ENCODE results near the gene DAPK2. TPM values are rescaled to one million over a fixed set of nuclear protein-coding genes. Genes with fewer than 3 reads are reported as not detected.
A peak's percentile ranks its signal among the peaks of the same experiment; 100 is the strongest.
"Not testable (repeated sequence)": the region's sequence is repeated elsewhere in the genome, so short reads cannot be mapped to it uniquely, and the experiment has no call there.

Gene DAPK2
- total RNA-seq, 4 donors from 2014 or later, result 13.1 to 30.8 (median 26.4) TPM

DNA sequence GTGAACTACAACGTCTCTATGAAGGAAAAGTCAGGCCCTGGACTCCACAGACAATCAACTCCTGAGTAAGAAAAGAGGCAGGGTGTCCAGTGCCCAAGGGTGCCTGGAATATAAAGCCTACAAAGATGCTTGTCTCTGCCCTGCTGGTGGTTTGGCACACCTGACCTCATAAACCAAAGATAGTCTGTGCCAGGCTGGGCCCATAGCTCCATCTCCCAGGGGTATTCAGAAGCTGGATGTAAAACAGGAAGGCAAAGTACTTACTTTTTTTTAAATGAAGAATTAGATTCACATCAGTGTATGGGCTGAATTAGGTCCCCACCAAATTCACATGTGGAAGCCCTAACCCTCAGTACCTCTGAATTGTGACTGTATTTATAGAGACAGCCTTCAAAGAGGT, 146.0 kb downstream of the DAPK2 start:
- WGBS, result 91% methylated on average over 1 of the region's 1 CpG
- Histone ChIP-seq H3K27ac (no peak overlapping the region), H3K36me3 (no peaks in the 10 kb centered on the region), H3K4me1 (peaks cover 24% of the 10 kb centered on the region), H3K9me3 (no peaks in the 10 kb centered on the region), H3K27me3 (no peaks in the 10 kb centered on the region), H3K4me3 (no peak overlapping the region)
- TF ChIP-seq EP300 (IDR thresholded peaks at IDR 0.05), result no peak
- no peak for TF ChIP-seq POLR2AphosphoS5 (IDR thresholded peaks at IDR 0.05)
- no peak for TF ChIP-seq POLR2A (IDR thresholded peaks at IDR 0.05)
- TF ChIP-seq, protein P1, sequence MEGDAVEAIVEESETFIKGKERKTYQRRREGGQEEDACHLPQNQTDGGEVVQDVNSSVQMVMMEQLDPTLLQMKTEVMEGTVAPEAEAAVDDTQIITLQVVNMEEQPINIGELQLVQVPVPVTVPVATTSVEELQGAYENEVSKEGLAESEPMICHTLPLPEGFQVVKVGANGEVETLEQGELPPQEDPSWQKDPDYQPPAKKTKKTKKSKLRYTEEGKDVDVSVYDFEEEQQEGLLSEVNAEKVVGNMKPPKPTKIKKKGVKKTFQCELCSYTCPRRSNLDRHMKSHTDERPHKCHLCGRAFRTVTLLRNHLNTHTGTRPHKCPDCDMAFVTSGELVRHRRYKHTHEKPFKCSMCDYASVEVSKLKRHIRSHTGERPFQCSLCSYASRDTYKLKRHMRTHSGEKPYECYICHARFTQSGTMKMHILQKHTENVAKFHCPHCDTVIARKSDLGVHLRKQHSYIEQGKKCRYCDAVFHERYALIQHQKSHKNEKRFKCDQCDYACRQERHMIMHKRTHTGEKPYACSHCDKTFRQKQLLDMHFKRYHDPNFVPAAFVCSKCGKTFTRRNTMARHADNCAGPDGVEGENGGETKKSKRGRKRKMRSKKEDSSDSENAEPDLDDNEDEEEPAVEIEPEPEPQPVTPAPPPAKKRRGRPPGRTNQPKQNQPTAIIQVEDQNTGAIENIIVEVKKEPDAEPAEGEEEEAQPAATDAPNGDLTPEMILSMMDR (IDR thresholded peaks at IDR 0.05), result no peak
- no peak for DNase-seq (ENCODE audit: low spot score in 2 of 2)

DNA sequence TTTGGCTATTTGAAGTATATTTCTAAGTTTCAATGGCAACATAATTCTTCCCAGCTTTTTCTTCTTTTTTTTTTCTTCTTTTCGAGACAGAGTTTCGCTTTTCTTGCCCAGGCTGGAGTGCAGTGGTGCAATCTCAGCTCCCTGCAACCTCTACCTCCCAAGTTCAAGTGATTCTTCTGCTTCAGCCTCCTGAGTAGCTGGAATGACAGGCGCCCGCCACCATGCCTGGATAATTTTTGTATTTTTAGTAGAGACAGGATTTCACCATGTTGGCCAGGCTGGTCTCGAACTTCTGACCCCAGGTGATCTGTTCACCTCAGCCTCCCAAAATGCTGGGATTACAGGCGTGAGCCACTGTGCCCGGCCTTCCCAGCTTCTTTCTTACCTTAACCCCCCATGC, 146.7 kb downstream of the DAPK2 start:
- not testable (repeated sequence) for H3K4me3 ChIP-seq; H3K36me3 ChIP-seq; H3K9me3 ChIP-seq; H3K27me3 ChIP-seq; DNase-seq (ENCODE audit: low spot score in 2 of 2); H3K27ac ChIP-seq
- H3K4me1 ChIP-seq, result peaks cover 24% of the 10 kb centered on the region
- WGBS, result 86% methylated on average over 7 of the region's 7 CpGs

DNA sequence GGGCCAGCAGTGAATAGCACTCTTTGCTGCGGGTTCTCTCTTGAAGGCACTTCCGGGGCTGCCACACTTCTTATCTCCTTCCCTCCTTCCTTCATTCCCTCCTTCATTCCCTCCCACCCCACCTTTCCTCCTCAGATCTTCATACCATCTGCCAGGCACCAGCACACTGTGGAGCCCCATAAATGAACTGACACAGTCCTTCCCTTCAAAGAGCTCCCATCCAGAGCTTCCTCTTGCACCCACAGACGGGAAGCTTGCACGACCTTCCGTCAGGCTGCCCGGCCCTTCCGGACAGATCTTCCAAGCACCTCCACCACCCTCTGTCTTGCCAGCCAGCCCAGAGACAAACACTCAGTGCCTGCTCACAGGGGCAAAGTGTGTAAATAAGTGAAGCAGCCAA, 147.1 kb downstream of the DAPK2 start:
- TF ChIP-seq EP300 (IDR thresholded peaks at IDR 0.05) (no peak), POLR2A (IDR thresholded peaks at IDR 0.05) (no peak), POLR2AphosphoS5 (IDR thresholded peaks at IDR 0.05) (no peak)
- TF ChIP-seq, protein P1 (IDR thresholded peaks at IDR 0.05), result no peak

DNA sequence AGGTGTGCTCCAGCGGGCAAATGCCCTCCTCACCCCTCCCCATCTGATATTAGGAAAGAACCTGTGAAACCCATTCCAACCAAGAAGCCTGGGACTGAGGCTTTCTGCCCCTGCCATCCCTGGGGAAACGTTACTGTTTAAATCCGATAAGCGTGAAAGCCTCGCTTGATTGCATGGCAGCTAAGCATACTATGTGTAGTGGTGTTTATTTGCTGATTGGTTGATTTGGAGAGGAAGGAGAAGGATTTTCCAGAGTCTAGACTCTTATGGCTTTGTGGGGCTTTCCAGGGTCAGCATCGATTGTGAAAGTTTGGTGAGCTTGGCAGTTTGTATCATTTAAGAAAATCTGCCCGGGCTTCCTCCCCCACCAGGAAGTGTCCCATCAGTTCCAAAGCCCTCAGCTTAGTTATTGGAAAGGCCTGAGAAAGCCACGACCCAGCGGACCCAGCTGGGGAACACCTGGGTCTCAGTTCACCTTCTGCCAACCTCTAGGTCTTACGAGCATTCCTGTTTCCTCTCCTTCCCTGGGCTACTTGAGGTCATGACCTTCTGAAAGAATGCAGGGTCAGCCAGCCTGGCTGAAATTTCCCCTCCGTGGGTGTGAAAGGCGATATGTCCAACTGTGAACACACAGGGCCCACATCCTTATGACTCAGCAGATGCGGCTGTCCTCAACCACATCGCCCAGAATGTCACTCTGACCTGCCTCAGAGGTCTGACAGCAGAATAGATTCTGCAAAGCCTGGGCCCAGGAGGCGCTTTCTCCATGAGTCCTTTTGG, 149.8 kb downstream of the DAPK2 start:
- no peaks in the 10 kb centered on the region for H3K9me3 ChIP-seq
- H3K27me3 ChIP-seq, result no peaks in the 10 kb centered on the region
- H3K27ac ChIP-seq, result peak overlapping the region; percentile 3
- 59% methylated on average over 15 of the region's 15 CpGs for WGBS
- H3K36me3 ChIP-seq, result no peaks in the 10 kb centered on the region
- H3K4me1 ChIP-seq, result peaks cover 26% of the 10 kb centered on the region
- TF ChIP-seq POLR2A (IDR thresholded peaks at IDR 0.05) (no peak), POLR2AphosphoS5 (IDR thresholded peaks at IDR 0.05) (no peak), EP300 (IDR thresholded peaks at IDR 0.05) (no peak)
- TF ChIP-seq, protein P1 (IDR thresholded peaks at IDR 0.05), result no peak
- H3K4me3 ChIP-seq, result no peak overlapping the region
- no peak for DNase-seq (ENCODE audit: low spot score in 2 of 2)

More for the DNA sequence above, 147.1 kb downstream of the DAPK2 start:
- WGBS, result 58% methylated on average over 7 of the region's 7 CpGs
- H3K36me3 ChIP-seq, result no peaks in the 10 kb centered on the region
- no peak overlapping the region for H3K4me3 ChIP-seq
- H3K4me1 ChIP-seq, result peaks cover 24% of the 10 kb centered on the region
- H3K27ac ChIP-seq, result no peak overlapping the region
- no peak for DNase-seq (ENCODE audit: low spot score in 2 of 2)
- H3K27me3 ChIP-seq, result no peaks in the 10 kb centered on the region
- no peaks in the 10 kb centered on the region for H3K9me3 ChIP-seq

DNA sequence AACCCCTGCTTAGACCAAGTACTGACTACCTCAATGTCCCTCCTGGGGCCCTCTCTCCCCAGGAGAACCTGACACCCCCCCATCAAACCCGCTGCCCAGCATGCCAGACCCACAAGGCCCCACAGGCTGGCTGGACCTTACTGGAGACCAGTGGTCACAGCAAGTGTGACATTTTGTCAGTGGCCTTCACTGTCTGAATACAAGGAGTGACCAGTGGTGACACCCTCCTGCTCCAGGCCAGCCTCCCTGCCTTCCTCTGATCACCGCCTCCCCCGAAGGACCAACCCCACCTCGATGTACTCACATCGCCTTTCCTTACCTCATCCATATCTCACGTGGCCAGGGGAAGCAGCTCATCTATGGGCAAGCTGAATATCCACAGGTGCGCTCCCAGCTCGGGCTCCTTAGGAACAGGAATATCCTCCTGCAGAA, 150.5 kb downstream of the DAPK2 start:
- 81% methylated on average over 8 of the region's 8 CpGs for WGBS
- no peak for DNase-seq (ENCODE audit: low spot score in 2 of 2)
- peaks cover 32% of the 10 kb centered on the region for H3K4me1 ChIP-seq
- H3K9me3 ChIP-seq, result no peaks in the 10 kb centered on the region
- no peaks in the 10 kb centered on the region for H3K27me3 ChIP-seq
- H3K36me3 ChIP-seq, result no peaks in the 10 kb centered on the region
- TF ChIP-seq EP300 (IDR thresholded peaks at IDR 0.05) (no peak), POLR2A (IDR thresholded peaks at IDR 0.05) (no peak), POLR2AphosphoS5 (IDR thresholded peaks at IDR 0.05) (no peak)
- TF ChIP-seq, protein P1 (IDR thresholded peaks at IDR 0.05), result no peak
- no peak overlapping the region for H3K27ac ChIP-seq
- no peak overlapping the region for H3K4me3 ChIP-seq
